Astrocyte of the spinal cord (primary cell): ENCODE results near the gene ALG6.
"Not testable (repeated sequence)": the region's sequence is repeated elsewhere in the genome, so short reads cannot be mapped to it uniquely, and the experiment has no call there.

Experiments used
- DNase-seq: peaks from one replicate; pipeline ENCODE4 v3.0.0; 2011; ENCODE audit warnings: low read depth, low spot score
- H3K4me3 ChIP-seq: 2 replicates; pipeline ENCODE4 v1.5.1; 2011; ENCODE audit warnings: low read depth, mild to moderate bottlenecking, low read length, moderate library complexity
- in situ Hi-C: cut with HindIII; loops from 2 replicates; pipeline ENCODE4 v1.10.0; 2017; ENCODE audit warnings: low sequenced_read_pairs
- TF ChIP-seq, protein P1 (sequence below): IDR thresholded peaks from 2 replicates; pipeline ENCODE4 v1.5.1; 2012; ENCODE audit warnings: low read depth, mild to moderate bottlenecking, low read length, inconsistent platforms

Gene ALG6

DNA sequence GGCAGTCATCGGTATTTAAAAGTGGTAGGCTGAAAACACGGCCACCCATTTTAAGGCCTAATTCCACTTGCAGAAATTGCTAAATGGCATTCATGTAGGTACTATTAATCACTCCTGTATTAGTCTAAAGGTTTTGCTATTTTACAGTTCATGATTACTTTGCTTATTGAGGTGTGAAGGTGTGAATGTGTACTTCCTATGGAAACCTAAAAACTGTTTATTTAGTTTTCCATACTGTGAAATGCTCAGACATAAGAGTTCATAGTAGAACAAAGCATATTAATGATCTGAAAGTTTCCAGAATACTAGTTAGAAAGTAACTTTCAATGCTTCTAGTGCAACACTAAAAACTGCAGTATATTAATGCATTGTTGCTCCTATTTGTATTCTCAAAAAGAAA lies 85.8 kb downstream of the ALG6 start:
- in situ Hi-C loops: no loop called here
- no peak overlapping the region for H3K4me3 ChIP-seq
- TF ChIP-seq, protein P1, sequence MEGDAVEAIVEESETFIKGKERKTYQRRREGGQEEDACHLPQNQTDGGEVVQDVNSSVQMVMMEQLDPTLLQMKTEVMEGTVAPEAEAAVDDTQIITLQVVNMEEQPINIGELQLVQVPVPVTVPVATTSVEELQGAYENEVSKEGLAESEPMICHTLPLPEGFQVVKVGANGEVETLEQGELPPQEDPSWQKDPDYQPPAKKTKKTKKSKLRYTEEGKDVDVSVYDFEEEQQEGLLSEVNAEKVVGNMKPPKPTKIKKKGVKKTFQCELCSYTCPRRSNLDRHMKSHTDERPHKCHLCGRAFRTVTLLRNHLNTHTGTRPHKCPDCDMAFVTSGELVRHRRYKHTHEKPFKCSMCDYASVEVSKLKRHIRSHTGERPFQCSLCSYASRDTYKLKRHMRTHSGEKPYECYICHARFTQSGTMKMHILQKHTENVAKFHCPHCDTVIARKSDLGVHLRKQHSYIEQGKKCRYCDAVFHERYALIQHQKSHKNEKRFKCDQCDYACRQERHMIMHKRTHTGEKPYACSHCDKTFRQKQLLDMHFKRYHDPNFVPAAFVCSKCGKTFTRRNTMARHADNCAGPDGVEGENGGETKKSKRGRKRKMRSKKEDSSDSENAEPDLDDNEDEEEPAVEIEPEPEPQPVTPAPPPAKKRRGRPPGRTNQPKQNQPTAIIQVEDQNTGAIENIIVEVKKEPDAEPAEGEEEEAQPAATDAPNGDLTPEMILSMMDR: no peak
- DNase-seq: no peak

- in situ Hi-C loops: no loop called here
- no peak overlapping the region for H3K4me3 ChIP-seq
- TF ChIP-seq, protein P1: peak; percentile 37
- peak; percentile 23 for DNase-seq
These were observed 86.8 kb downstream of the ALG6 start for GRCh38 chr1:63454269-63454668.

DNA sequence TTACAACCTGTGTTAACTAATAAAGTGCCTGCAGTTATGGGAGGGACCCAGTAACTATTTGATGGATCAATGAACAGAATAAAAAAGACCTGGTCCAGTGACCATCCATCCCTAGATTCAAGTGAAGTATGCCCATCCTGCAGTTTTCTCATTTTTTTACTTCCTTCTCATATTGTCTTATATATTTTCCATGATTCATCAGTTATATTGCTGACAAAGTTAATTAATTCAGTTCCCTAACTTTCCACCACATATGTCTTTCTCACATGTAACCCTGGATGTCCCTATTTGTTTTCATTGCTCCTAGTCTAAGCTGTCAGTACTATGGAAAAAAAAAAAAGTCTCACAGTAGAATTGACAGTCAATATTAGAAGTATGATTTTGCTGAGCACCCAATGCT lies 91.3 kb downstream of the ALG6 start:
- H3K4me3 ChIP-seq: no peak overlapping the region
- TF ChIP-seq, protein P1: no peak
- DNase-seq: no peak
- in situ Hi-C loops: no loop called here

DNA sequence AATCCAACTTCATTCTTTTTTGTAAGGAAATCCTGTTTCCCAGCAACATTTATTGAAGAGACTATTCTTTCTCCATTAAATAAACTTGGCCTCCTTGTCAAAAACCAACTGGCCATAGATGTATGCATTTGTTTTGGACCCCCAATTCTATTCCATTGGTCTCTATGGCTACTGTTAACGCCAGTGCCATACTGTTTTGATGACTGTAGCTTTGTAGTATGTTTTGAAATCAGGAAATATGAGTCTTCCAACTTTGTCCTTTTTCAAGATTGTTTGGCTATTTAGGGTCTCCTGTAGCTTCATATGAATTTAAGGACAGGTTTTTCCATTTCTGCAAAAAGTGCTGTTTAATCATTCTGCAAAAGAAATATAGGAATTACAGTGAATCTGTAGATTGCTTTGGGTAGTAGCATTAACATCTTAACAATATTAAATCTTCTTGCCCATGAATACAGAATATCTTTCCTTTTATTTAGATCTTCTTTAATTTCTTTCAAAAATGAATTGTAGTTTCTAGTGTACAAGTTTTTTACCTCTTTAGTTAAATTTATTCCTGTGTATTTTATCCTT lies 94.3 kb downstream of the ALG6 start:
- no peak overlapping the region for H3K4me3 ChIP-seq
- in situ Hi-C loops: no loop called here
- DNase-seq: no peak
- TF ChIP-seq, protein P1: no peak

DNA sequence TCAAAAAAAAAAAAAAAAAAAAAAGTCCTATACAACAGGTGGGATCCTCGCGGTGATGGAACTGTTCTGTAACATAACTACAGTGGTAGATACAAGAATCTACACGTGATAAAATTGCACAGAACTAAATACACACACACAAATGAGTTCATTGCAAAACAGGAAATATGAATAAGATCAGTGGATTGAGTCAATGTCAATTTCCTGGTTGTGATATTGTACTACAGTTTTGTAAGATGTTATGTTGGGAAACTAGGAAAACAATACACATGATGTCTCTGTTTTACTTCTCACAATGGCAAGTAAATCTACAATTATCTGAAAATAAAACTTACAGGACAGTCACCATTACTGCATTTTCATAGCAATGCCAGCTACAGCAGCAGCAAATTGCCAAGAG lies 95.8 kb downstream of the ALG6 start:
- H3K4me3 ChIP-seq: no peak overlapping the region
- TF ChIP-seq, protein P1: no peak
- in situ Hi-C loops: no loop called here
- DNase-seq: no peak

DNA sequence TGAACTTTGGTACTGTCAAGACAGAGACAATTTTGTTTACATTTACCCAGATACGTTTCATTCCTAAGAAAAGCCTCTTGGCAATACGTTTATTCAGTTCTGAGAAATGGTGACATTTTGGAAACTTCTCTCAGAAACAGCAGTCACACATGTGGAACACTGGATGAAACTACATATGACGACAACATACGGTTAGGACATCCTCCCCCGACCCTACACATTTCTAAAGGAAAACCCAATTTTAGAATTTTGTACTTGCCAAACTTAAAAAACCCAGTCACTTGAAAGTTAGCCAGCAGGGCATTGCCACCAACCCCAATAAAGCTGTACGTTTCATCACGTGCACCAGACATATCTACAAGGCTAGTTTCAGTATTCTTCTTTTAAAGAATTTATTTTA lies 98.8 kb downstream of the ALG6 start:
- no peak for DNase-seq
- TF ChIP-seq, protein P1: no peak
- no peak overlapping the region for H3K4me3 ChIP-seq
- in situ Hi-C loops: no loop called here

DNA sequence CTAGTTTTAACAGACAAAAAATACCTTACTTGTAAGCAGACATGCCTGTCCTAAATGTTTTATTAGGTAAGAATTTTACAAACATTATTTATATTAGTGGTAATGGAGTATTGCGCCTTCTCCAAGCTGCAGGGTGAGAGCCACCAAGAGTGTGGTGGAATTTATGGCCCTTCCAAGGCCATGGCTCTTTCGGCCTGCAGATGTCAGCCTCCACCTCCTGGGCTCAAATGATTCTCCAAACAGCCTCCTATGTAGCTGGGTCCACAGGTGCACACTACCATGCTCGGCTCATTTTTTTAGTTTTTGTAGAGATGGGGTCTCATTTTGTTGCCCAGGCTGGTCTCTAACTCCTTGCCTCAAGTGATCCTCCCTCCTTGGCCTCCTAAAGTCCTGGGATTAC lies 99.3 kb downstream of the ALG6 start:
- TF ChIP-seq, protein P1: peak; percentile 6
- in situ Hi-C loops: no loop called here
- DNase-seq: no peak
- no peak overlapping the region for H3K4me3 ChIP-seq

DNA sequence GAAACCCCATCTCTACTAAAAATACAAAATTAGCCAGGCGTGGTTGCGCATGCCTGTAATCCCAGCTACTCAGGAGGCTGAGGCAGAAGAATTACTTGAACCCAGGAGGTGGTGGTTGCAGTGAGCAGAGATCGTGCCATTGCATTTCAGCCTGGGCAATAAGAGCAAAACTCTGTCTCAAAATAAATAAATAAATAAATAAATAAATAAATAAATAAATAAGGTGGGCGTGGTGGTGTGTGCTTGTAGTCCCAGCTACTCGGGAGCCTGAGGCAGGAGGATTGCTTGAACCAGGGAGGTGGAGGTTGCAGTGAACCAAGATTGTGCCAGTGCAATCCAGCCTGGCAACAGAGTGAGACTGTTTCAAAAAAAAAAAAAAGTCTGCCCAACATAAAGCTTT lies 101.3 kb downstream of the ALG6 start:
- DNase-seq, in situ Hi-C loops, H3K4me3 ChIP-seq: not testable (repeated sequence)
